ENCODE measurements around the gene RAB44.

RAB44 gene

DNA sequence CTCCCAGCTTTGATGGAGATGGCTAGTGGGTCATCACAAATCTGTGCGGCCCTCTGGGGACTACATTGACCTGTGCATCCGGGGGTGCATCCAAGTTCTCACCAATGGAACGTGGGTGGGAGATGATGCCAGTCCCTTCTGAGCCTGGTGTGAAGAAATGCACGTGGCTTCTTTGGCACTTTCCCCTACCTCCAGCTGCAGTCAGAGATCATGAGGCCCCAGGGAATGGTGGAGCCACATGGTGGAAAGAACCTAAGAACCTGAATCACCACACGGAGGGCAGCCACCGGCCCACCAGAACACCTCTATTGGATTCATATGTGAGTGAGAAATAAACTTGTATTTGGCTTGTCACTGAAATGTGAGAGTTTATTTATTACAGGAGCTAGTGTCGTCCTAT is 29.0 kb upstream of the RAB44 start:
- TF ChIP-seq, protein P1, sequence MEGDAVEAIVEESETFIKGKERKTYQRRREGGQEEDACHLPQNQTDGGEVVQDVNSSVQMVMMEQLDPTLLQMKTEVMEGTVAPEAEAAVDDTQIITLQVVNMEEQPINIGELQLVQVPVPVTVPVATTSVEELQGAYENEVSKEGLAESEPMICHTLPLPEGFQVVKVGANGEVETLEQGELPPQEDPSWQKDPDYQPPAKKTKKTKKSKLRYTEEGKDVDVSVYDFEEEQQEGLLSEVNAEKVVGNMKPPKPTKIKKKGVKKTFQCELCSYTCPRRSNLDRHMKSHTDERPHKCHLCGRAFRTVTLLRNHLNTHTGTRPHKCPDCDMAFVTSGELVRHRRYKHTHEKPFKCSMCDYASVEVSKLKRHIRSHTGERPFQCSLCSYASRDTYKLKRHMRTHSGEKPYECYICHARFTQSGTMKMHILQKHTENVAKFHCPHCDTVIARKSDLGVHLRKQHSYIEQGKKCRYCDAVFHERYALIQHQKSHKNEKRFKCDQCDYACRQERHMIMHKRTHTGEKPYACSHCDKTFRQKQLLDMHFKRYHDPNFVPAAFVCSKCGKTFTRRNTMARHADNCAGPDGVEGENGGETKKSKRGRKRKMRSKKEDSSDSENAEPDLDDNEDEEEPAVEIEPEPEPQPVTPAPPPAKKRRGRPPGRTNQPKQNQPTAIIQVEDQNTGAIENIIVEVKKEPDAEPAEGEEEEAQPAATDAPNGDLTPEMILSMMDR (IDR thresholded peaks at IDR 0.05; ENCODE audit: low read depth, low read length, missing control alignments) = no peak
- DNase-seq (ENCODE audit: extremely low read depth, low read depth) = no peak
- no peak overlapping the region for H3K4me3 ChIP-seq (replicated peaks; ENCODE audit: low read depth, low read length)

DNA sequence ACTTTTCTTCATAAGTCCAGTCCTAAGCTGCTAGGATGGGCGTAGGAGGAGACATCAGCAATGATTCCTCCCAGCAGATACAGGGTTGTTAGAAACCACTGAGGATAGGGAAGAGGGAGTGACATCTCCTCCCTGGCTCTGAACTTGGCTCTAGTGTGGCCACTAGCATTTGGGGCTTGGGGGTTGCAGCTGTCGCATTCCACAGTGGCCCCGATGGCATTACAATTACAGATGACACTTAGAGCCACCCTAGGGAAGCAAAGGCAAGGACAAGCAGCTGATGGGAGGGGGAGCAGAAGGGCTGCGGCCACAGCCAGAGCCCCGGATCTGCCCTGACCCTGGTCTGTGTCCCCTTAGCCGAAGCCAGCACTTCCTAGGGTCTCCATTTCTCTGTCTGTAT is 28.6 kb upstream of the RAB44 start:
- no peak overlapping the region for H3K4me3 ChIP-seq (replicated peaks; ENCODE audit: low read depth, low read length)
- DNase-seq (ENCODE audit: extremely low read depth, low read depth) = no peak
- TF ChIP-seq, protein P1 (IDR thresholded peaks at IDR 0.05; ENCODE audit: low read depth, low read length, missing control alignments) = no peak

DNA sequence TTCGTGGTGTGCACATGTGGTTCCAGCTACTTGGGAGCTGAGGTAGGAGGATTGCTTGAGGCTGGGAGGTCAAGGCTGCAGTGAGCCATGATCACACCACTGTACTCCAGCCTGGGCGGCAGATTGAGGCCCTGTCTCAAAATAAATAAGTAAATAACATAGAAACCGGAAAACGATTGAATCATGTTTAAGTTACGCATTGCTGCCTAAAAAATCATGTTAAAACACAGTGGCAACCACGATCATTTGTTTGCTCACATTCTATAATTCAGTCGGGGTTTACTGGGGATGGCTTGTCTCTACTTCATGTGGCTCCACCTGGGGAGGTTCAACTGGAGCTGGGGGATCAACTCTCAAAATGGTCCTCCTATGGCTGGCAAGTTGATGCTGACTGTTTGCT is 27.4 kb upstream of the RAB44 start:
- no peak for DNase-seq (ENCODE audit: extremely low read depth, low read depth)
- TF ChIP-seq, protein P1 (IDR thresholded peaks at IDR 0.05; ENCODE audit: low read depth, low read length, missing control alignments) = no peak

DNA sequence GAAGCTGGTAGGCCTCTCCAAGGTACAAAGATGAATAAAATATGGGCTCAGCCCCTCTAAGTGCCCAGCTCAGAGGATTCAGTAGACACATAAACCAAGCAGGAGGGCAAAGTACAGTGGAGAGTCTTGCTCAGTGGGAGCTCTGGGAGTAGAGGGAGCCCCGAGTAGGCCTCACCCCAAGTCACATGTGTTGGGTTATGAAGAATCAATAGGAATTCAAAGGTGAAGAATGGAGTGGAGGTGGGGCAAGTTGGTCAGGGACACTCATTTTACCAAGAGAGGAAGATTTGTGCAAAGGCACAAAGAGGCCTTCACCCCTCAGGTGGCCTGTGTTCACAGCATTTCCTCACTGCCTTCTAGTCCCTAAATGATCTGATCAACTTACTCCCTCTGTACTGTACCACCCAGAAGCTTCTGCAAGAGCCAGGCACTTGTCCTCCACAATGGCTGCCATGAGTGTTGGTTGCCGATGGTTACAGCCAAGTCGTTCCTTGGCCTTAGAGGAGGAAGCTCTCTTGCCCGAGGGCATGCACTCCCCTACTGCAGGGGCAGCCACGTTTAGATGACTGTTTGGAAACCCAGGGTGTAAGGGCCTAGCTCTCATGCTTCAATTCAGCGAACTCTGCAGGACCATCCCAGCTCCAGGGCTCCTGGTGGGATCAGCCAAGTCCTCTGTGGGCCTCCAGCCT is 25.8 kb upstream of the RAB44 start:
- no peak overlapping the region for H3K4me3 ChIP-seq (replicated peaks; ENCODE audit: low read depth, low read length)
- TF ChIP-seq, protein P1 (IDR thresholded peaks at IDR 0.05; ENCODE audit: low read depth, low read length, missing control alignments) = no peak
- DNase-seq (ENCODE audit: extremely low read depth, low read depth) = no peak

More for the DNA sequence above, 27.4 kb upstream of the RAB44 start:
- H3K4me3 ChIP-seq (replicated peaks; ENCODE audit: low read depth, low read length) = no peak overlapping the region

DNA sequence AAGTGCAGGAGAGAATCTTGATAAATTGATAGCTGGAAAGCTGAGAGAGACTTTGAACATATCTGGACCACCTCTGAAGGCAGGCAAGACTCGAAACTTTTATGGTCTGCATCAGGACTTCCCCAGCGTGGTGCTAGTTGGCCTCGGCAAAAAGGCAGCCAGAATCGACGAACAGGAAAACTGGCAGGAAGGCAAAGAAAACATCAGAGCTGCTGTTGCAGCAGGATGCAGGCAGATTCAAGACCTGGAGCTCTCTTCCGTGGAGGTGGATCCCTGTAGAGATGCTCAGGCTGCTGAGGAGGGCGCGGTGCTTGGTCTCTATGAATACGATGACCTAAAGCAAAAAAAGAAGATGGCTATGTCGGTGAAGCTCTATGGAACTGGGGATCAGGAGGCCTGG is 23.7 kb upstream of the RAB44 start:
- H3K4me3 ChIP-seq (replicated peaks; ENCODE audit: low read depth, low read length) = no peak overlapping the region
- TF ChIP-seq, protein P1 (IDR thresholded peaks at IDR 0.05; ENCODE audit: low read depth, low read length, missing control alignments) = no peak

DNA sequence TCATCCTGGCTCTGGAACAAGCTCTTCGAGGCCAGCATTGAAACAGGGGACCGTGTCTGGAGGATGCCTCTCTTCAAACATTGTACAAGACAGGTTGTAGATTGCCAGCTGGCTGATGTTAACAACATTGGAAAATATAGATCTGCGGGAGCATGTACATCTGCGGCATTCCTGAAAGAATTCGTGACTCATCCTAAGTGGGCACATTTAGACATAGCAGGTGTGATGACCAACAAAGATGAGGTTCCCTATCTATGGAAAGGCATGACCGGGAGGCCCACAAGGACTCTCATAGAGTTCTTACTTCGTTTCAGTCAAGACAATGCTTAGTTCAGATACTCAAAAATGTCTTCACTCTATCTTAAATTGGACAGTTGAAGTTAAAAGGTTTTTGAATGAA is 22.7 kb upstream of the RAB44 start:
- DNase-seq (ENCODE audit: extremely low read depth, low read depth) = no peak
- TF ChIP-seq, protein P1 (IDR thresholded peaks at IDR 0.05; ENCODE audit: low read depth, low read length, missing control alignments) = no peak

More for the DNA sequence above, 23.7 kb upstream of the RAB44 start:
- no peak for DNase-seq (ENCODE audit: extremely low read depth, low read depth)

More for the DNA sequence above, 22.7 kb upstream of the RAB44 start:
- H3K4me3 ChIP-seq (replicated peaks; ENCODE audit: low read depth, low read length) = no peak overlapping the region

Data from HFF-Myc (cell line).